HepG2 (cell line): ENCODE measurements around the gene MCF2L. TPM values are rescaled to one million over a fixed set of nuclear protein-coding genes. Genes with fewer than 3 reads are reported as not detected.

Experiments
- ATAC-seq: fragments of 200-7000 bp; cut with Tn5 transposase; 3 replicates; pipeline ENCODE4 v1.9.1; 2020; ENCODE audit warnings: mild to moderate bottlenecking, moderate library complexity
- BruUV-seq: library from RNA; stranded (reverse); fragments of 400-500 nt; replicated peaks from 2 replicates; lab custom pipeline; 2021; lab: Mats Ljungman, UMichigan
- CTCF ChIA-PET: fragments of 300-600 bp; formaldehyde crosslinking; extraction: SDS; loops from one replicate; lab custom pipeline; 2021; ENCODE audit warnings: low total read pairs, inconsistent platforms, low intra/inter-chr PET ratio; lab: Yijun Ruan, JAX
- POLR2A ChIA-PET: fragments of 350-600 bp; sonication (Branson Sonifier 250); formaldehyde crosslinking; loops from one replicate; lab custom pipeline; 2020; ENCODE audit warnings: antibody characterized with exemption, inconsistent platforms; lab: Yijun Ruan, JAX
- DNase-seq: peaks from one replicate; pipeline ENCODE4 v3.0.0-alpha.2; 2015; ENCODE audit warnings: low spot score
- FAIRE-seq: peaks from 3 replicates; lab custom pipeline; 2011; peaks lifted over from hg19 to GRCh38; lab: Jason Lieb, UNC
- H2AFZ ChIP-seq: one replicate; pipeline ENCODE4 v1.6.1; 2011; ENCODE audit warnings: low read length, inconsistent platforms
- H3K27ac ChIP-seq: fragments of 300-600 bp; 3 replicates; pipeline ENCODE4 v1.8.0; 2011; ENCODE audit warnings: mixed run types, mild to moderate bottlenecking, mixed read lengths, low read length, inconsistent platforms; ENCODE audit not compliant: insufficient read depth; ENCODE audit errors: extremely low read length
- H3K27me3 ChIP-seq, 2 experiments: fragments of 200-600 bp in 1 of 2; 2 replicates in 1 of 2; 3 replicates in 1 of 2; pipeline versions ENCODE4 v1.6.0 to v1.8.0; 2011; ENCODE audit warnings: low read length in 2 of 2, mild to moderate bottlenecking in 2 of 2, moderate library complexity in 2 of 2, inconsistent platforms in 1 of 2; ENCODE audit not compliant: insufficient read depth in 2 of 2, control insufficient read depth in 1 of 2
- H3K36me3 ChIP-seq, 2 experiments: fragments of 200-600 bp in 1 of 2; replicated peaks in 1 of 2; 2 replicates in 1 of 2; 3 replicates in 1 of 2; pipeline versions ENCODE4 v1.5.1 to v1.8.0; 2011; ENCODE audit warnings: low read length in 2 of 2, inconsistent platforms in 1 of 2; ENCODE audit not compliant: insufficient read depth in 2 of 2, control insufficient read depth in 1 of 2
- H3K4me1 ChIP-seq: 2 replicates; pipeline ENCODE4 v1.5.1; 2012; ENCODE audit warnings: low read length, inconsistent platforms; ENCODE audit not compliant: insufficient read depth
- H3K4me2 ChIP-seq: 2 replicates; pipeline ENCODE4 v1.6.0; 2011; ENCODE audit warnings: low read depth, low read length, inconsistent platforms
- H3K4me3 ChIP-seq, 3 experiments: fragments of 200-600 bp in 1 of 3; sonication (generic), shearing (Covaris generic) in 1 of 3; replicated peaks in 1 of 3; 2 replicates each; pipeline ENCODE4 v1.5.1; 2011 to 2016; ENCODE audit warnings: low read length in 3 of 3, inconsistent platforms in 2 of 3, low read depth in 2 of 3, mild to moderate bottlenecking in 2 of 3, control low read depth in 1 of 3, mixed read lengths in 1 of 3; ENCODE audit not compliant: insufficient read depth in 1 of 3
- H3K79me2 ChIP-seq: one replicate; pipeline ENCODE4 v1.6.1; 2011; ENCODE audit warnings: low read length, inconsistent platforms; ENCODE audit not compliant: insufficient read depth
- H3K9ac ChIP-seq: 2 replicates; pipeline ENCODE4 v1.6.0; 2011; ENCODE audit warnings: mild to moderate bottlenecking, low read depth, low read length, inconsistent platforms; ENCODE audit not compliant: insufficient read depth
- H3K9me3 ChIP-seq: 2 replicates; pipeline ENCODE4 v1.5.1; 2012; ENCODE audit warnings: mild to moderate bottlenecking, low read length
- H4K20me1 ChIP-seq: 2 replicates; pipeline ENCODE4 v1.6.0; 2011; ENCODE audit warnings: inconsistent platforms, mild to moderate bottlenecking, low read length, moderate library complexity; ENCODE audit not compliant: insufficient read depth
- FOSL2 ChIP-seq: sonication (generic); formaldehyde crosslinking; IDR thresholded peaks from 2 replicates; pipeline ENCODE4 v1.4.0; 2020; ENCODE audit warnings: missing genetic modification reagents
- HDAC2 ChIP-seq: sonication (generic); formaldehyde crosslinking; IDR thresholded peaks from 2 replicates; pipeline ENCODE4 v1.4.0; 2020; ENCODE audit warnings: missing genetic modification reagents
- MED13 ChIP-seq: sonication (generic); formaldehyde crosslinking; IDR thresholded peaks from 2 replicates; pipeline ENCODE4 v1.5.0; 2020; ENCODE audit warnings: missing genetic modification reagents
- RNF2 ChIP-seq: fragments of 450-650 bp; conservative IDR thresholded peaks from 2 replicates; pipeline ENCODE4 v1.6.1; 2016; ENCODE audit warnings: low read depth
- SIN3A ChIP-seq: IDR thresholded peaks from 2 replicates; pipeline ENCODE4 v1.6.1; 2011; ENCODE audit warnings: low read depth, mild to moderate bottlenecking, control low read depth, low read length, borderline replicate concordance
- SMYD3 ChIP-seq: sonication (generic); formaldehyde crosslinking; IDR thresholded peaks from 2 replicates; pipeline ENCODE4 v1.8.1; 2023; ENCODE audit warnings: mild to moderate bottlenecking, missing genetic modification reagents
- TMF1 ChIP-seq: sonication (generic); formaldehyde crosslinking; IDR thresholded peaks from 2 replicates; pipeline ENCODE4 v1.8.1; 2022; ENCODE audit warnings: low read depth, missing genetic modification reagents
- ZFP62 ChIP-seq: sonication (generic); formaldehyde crosslinking; IDR thresholded peaks from 2 replicates; pipeline ENCODE4 v1.4.0; 2020; ENCODE audit warnings: missing genetic modification reagents
- ZNF775 ChIP-seq: sonication (generic); formaldehyde crosslinking; IDR thresholded peaks from 2 replicates; pipeline ENCODE4 v1.4.0; 2020; ENCODE audit warnings: missing genetic modification reagents, mild to moderate bottlenecking, moderate library complexity, borderline replicate concordance
- WGBS: methylation state at CpG from one replicate; pipeline ENCODE4 v1.1.6; 2017; ENCODE audit warnings: low lambda C conversion rate; 5-methylcytosine and 5-hydroxymethylcytosine counted together
- in situ Hi-C: cut with HindIII; loops from 2 replicates; pipeline ENCODE4 v1.10.0; 2017; ENCODE audit warnings: low pct_unique_long_range_greater_than_20kb; ENCODE audit not compliant: extremely low pct_ligation_motif_present
- intact Hi-C: fragments of 100-400 bp; cut with micrococcal nuclease; formaldehyde crosslinking; loops from one replicate; pipeline ENCODE4 v1.10.0; 2022; ENCODE audit not compliant: unreplicated experiment
- polyA plus RNA-seq, 8 experiments: library from polyadenylated mRNA; depleted of rRNA in 3 of 8; stranded (reverse) in 7 of 8; unstranded in 1 of 8; fragments of >200 nt; fragmentation: Illumina TruSeq in 4 of 8; extraction: Trizol in 4 of 8; gene quantifications; 2 replicates each; pipeline versions ENCODE4 v1.2.1 to v1.2.3, GENCODE V29; 2011 to 2016; ENCODE audit warnings: low read depth in 4 of 8, missing spikeins in 1 of 8, mixed read lengths in 1 of 8; ENCODE audit not compliant: insufficient read depth in 1 of 8
- total RNA-seq, 5 experiments: library from RNA; depleted of rRNA; stranded (reverse); fragments of >200 nt; fragmentation: Illumina TruSeq; extraction: Trizol; gene quantifications; 2 replicates each; pipeline ENCODE4 v1.2.3, GENCODE V29; 2016; ENCODE audit warnings: low read depth in 1 of 5
- TF ChIP-seq, protein P1 (sequence below), 2 experiments: sonication (generic) in 1 of 2; formaldehyde crosslinking in 1 of 2; IDR thresholded peaks; 2 replicates each; pipeline versions ENCODE4 v1.5.1 to v1.6.1; 2011 to 2020; ENCODE audit warnings: borderline replicate concordance in 1 of 2, low read depth in 1 of 2, low read length in 1 of 2, mild to moderate bottlenecking in 1 of 2, missing genetic modification reagents in 1 of 2, moderate library complexity in 1 of 2

MCF2L gene
- total and polyA plus RNA-seq, 2 of the 13 experiments (the other 11 are each of a cell fraction or from before 2014, with no cell fraction given): 19.4 to 28.4 TPM

DNA sequence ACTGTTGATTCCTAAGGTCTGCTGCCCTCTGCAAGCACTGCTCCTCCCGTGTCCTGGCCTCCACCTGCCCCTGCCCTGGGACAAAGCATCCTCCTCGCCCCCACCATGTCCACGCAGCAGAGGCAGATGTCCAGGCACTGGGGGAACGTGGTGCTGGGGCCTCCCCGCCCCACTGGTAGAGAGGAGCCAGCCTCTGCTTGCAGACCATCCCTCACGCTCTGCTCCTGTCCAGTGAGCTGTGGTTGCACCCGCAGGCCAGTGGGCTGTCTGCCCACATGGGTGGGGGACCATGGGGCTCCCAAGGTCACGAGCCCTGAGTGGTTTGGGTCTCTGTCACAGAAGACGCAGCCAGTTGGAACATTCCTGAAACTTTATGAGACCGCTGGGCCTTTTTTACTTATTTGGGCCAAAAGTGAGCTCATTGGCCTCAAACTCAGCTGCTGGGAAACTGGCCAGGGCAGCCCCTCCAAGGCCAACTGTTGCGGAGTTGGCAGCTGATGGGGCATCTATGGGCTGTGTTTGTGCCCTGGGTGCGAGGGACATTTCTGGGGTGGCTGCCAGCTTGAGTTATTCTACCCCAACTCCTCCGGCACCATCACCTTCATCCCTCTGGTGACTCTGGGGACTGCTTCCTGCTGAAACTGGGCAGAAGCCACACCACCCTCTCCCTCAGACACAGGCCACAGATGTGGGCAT is 71.7 kb downstream of the MCF2L start:
- ChIA-PET POLR2A (no interaction called here), CTCF (no interaction called here)
- no peaks in the 10 kb centered on the region for H3K79me2 ChIP-seq
- H3K27me3 ChIP-seq: no peaks in the 10 kb centered on the region; a peak in 1 of 5 replicates
- ATAC-seq (no peak), DNase-seq (no peak), FAIRE-seq (no peak)
- no peak overlapping the region for H3K27ac ChIP-seq
- BruUV-seq: no TSS peak
- intact Hi-C loops: no loop called here
- TF ChIP-seq SMYD3 (no peak), ZNF775 (CRISPR knock-in tag) (no peak)
- no peak overlapping the region for H3K4me3 ChIP-seq
- H3K9me3 ChIP-seq: no peaks in the 10 kb centered on the region
- no peak overlapping the region for H2AFZ ChIP-seq
- in situ Hi-C loops: no loop called here
- 79% methylated on average over 8 of the region's 13 CpGs for WGBS
- no peaks in the 10 kb centered on the region for H4K20me1 ChIP-seq
- H3K4me2 ChIP-seq: no peak overlapping the region
- H3K9ac ChIP-seq: no peak overlapping the region
- peaks cover 5 to 27% of the 10 kb centered on the region in 2 experiments for H3K36me3 ChIP-seq
- no peaks in the 10 kb centered on the region for H3K4me1 ChIP-seq

DNA sequence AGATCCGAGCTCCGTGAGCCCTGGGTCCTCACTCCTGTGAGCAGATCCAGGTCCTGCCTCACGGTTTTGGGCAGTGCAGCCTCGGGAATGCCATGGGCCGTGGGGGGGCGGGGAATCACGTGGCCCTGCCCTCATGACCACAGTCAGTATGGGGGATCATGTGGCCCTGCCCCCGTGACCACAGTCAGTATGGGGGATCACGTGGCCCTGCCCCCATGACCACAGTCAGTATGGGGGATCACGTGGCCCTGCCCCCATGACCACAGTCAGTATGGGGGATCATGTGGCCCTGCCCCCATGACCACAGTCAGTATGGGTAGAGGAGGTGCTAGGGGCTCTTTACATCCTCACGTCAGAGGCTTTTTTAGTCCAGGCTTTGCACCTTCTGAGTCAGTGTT is 72.3 kb downstream of the MCF2L start:
- Histone ChIP-seq H3K9me3 (no peaks in the 10 kb centered on the region), H3K4me3 (no peak overlapping the region), H3K79me2 (no peaks in the 10 kb centered on the region), H3K4me1 (no peaks in the 10 kb centered on the region), H3K27me3 (no peaks in the 10 kb centered on the region; a peak in 1 of 5 replicates), H3K27ac (no peak overlapping the region), H3K9ac (no peak overlapping the region), H4K20me1 (no peaks in the 10 kb centered on the region), H2AFZ (no peak overlapping the region), H3K4me2 (no peak overlapping the region), H3K36me3 (peaks cover 6 to 30% of the 10 kb centered on the region in 2 experiments)
- DNase-seq (no peak), FAIRE-seq (no peak), ATAC-seq (no peak; the same call in 2 of the 3 replicates)
- 90% methylated on average over 7 of the region's 11 CpGs for WGBS
- intact Hi-C loops: no loop called here
- in situ Hi-C loops: no loop called here
- TF ChIP-seq, protein P1, sequence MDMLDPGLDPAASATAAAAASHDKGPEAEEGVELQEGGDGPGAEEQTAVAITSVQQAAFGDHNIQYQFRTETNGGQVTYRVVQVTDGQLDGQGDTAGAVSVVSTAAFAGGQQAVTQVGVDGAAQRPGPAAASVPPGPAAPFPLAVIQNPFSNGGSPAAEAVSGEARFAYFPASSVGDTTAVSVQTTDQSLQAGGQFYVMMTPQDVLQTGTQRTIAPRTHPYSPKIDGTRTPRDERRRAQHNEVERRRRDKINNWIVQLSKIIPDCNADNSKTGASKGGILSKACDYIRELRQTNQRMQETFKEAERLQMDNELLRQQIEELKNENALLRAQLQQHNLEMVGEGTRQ (IDR thresholded peaks at IDR 0.05; ENCODE audit: low read depth, low read length): no peak
- TF ChIP-seq, protein P1 (CRISPR knock-in tag; IDR thresholded peaks at IDR 0.05; ENCODE audit: borderline replicate concordance): no peak
- TF ChIP-seq TMF1 (CRISPR knock-in tag) (no peak), MED13 (CRISPR knock-in tag) (no peak), FOSL2 (no peak), RNF2 (no peak), ZFP62 (CRISPR knock-in tag) (no peak), HDAC2 (CRISPR knock-in tag) (no peak), SIN3A (no peak)
- CTCF ChIA-PET: no interaction called here
- BruUV-seq: no TSS peak
- POLR2A ChIA-PET: no interaction called here
